ENCODE data around the gene GRK1. TPM values are rescaled to one million over a fixed set of nuclear protein-coding genes. Genes with fewer than 3 reads are reported as not detected.
A peak's percentile ranks its signal among the peaks of the same experiment; 100 is the strongest.

Gene GRK1
- polyA plus RNA-seq, 3 donors: 0.06 to 0.30 (median 0.11) TPM

DNA sequence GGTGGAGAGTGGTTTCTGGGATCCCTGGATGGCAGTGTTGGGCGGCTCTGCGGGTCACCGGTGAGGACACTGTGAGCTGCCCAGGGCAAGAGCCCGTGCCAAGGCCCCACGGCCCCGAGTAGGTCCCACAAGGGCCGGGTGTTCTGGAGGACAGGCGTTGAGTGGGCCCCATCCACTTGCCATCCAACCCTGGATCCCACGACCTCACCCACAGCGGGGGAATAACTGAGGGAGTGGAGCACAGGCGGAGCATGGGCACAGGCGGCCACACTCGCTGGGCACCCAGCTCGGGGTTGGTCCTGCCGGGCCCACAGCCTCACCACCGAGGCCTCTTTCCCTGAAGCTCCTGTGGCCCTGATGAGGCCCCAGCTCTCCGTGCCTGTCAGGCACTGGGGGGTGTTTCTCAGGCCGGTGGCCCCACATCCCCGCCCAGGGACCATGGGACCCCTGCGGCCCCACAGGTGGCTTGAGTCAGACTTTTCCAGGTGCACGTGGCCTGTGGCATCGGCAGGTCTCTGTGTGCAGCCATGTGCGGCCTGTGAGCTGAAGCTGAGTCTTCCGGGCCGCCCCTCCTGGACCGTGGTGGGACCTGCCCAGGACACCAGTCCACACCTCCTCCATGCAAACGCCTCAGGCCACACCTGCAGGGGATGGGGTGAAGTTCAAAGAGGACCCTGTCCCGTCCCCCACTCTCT lies 108.6 kb downstream of the GRK1 start:
- DNase-seq: no peak

DNA sequence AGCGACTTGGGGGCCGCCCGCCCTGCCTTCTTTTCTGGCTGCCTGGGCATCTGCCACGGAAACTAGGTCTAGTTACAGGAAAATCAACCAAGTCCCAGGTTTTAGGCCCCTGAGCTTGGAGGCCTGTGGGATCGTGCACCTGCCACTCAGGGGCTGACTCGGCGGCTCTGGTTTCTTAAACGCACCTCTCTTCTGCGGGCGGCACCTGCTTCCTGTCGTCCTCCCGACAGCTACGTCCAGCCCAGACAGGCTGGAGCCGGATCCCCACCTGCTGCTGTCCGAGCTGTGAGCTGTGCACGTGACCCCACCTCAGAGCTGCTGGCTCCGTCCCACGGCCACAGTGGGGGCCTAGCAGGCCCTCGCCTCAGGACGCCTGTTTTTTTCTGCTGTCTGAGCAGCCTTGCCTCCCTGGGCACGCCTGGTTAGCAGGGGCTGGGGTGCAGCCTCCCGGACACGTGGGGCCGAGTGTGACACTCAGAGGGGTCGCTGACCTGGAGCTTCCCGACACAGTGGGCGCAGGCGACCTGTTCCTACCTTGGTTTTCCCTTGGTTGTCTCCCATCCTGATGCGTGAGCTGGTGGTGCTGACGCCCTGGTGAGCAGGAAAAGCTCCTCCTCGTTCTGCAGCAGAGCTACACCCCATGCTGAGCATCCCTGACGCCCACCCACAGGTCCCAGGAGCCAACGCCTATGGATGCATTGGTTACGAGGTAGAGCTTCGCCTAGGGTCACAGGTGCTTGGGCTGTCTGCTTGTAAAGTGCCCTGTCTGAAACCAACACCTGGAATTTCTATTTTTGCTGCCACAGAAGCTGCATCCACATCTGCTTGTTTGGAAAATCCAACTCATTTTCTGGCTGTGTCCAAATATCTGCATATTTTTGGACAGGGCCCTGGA lies 109.5 kb downstream of the GRK1 start:
- no peak for DNase-seq

DNA sequence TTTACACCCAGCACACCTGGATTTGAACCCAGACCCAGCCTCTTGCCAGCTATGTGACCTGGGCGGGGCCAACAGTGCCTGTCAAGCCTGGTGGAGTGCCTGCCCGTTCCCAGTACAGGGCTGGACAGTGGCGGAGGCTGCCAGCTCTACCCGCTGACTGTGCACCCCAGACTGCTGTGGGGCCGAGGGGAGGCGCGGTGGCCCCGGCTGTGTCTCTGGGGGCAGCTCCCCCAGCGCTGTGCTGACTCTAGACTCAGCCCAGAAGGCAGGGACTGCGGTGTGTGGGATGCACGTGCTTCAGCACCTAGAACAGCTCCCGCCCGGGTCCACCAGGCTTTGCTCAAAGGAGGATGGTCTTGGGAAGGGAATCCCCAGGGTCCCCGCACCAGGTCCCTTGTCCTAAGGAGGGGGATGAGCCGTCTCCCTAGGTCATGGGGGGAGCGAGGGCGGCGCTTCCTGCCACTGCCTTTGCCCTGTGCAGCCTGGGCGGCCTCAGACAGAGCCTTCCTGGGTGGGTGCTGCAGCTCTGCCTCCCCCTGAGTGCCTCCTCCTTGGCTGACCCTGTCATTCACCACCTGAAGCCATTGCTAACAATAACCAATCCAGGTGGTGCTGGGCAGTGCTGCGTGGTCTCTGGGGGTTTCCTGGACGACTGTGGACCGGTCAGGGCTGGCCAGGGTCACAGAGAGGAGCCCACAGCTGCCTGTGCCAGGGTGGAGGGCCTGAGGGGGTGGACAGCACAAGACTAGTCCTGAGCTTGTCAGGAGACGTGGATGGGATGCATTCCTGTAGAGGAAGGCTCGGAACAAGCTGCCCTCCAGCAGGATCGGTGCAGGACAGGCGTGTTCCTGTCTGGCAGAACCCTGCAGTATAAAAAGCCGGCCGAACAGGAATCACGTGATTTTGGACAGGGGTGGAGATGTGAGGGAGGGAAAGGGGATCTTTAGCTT lies 110.6 kb downstream of the GRK1 start:
- peak; percentile 65 for DNase-seq

DNA sequence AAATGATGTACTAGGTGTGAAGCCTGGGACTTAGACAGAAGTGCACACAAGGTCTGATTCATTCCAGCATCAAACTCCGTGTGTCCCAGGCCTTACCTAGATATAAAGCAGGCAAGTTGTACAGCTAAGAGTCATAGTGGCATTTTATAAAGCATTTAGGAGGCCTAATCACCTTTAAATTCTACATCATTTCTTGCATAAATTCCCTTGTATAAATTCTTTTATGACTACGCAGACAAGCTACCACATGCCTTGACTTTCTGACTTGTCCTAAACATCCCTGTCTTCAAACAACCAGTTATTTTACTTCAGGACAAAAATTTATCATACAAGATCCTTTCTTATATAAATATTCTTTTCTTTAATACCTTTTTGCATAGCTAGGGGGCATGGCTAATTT lies 114.6 kb downstream of the GRK1 start:
- no peak for DNase-seq

DNA sequence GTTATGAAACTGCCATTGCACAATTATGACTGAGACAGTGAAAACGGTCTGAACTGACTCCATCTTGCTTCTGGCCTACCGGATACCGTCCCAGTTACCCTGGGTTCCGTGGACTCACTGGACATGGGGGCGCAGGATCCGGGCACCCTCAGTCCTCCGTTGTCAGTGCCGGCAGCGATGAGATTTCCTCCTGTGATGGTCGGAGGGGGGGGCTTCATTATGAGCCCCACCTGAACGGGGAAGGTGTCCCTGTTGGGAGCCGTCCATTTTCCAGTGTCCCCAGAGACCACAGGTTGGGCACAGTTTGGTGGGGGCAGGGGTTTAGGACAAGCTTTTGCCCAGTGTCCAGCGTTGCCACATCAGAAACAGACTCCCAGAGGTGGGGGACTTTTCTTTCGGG lies 115.5 kb downstream of the GRK1 start:
- DNase-seq: no peak

DNA sequence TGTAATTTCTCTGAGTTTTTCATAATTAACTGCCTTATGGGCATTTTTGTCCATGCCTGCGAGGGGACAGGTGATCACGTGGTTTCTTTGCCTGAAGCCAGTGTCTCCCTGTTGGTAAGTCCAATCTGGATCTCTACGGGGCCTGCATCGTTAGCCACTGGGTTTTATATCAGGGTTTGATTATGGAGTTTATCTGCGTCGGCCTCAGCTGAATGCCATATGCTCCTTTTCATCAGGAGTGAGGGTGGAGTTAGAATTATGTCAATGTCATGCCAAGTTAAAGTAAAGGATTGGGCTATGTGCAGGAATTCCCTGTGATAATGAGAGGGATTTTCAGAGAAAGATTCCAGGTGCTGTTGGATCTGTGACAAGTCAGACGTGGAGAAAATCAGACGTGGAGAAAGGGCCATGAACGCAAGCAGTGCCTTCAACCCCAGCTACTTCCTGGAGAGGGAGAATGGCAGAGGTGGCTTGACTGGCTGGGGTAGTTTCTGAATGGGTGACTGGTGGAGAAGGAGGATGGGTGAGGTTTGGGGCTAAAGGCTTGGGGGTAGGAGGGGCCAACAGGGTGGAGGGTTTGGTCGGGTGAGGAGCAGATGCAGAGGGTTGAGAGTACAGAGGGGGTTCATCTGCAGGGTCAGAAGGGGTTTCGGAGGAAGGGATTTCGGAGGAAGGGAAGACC lies 116.3 kb downstream of the GRK1 start:
- DNase-seq: no peak

DNA sequence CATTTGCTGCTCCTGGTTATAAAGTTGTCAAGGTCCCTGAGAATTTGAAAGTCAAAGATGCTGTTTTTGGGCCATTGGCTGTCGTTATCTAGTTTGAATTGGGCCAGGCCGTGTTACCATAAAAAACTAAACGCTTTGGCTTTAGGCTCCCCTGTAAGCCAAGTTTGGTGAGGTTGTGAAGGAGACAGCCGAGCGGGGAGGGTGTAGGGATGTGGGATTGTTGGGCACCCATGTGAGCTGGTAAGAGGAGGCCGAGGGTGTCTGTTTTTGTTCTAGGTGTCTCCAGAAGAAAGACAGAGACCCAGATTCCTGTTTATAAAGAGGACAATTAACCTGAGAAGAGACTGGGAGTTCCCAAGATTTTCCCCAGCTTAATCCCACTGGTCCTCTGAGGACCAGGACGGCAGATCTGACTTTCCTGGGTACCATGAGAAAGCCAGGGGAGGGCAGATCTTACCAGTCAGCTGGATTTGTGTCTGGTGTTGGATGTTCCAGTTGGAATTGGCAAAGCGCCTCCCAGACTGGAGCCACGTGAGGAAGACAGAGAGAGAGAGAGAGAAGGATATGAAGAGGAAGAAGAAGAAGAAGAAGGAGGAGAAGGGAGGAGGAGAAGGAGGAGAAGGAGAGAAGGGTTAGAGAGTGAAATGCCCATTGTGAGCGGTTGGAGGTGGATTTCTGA lies 117.1 kb downstream of the GRK1 start:
- no peak for DNase-seq

DNA sequence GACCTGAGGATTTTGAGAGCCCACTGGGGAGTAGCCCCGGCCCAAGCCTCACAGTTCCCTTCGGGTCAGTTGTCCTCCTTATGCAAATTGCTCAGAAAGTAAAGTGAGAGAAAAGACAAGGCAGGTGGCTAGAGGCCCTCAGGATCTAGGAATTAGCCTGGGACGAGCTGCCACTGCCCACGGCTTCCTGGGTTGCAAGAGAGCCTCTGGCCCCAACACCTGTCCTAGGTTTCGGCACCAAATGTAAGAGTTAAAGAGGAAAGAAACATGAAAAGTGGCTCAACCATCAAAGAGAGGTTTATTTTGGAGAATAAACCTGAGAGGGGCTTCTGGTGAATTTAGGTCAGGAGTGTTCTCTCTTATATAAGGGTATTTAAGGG lies 117.6 kb downstream of the GRK1 start:
- DNase-seq: no peak

DNA sequence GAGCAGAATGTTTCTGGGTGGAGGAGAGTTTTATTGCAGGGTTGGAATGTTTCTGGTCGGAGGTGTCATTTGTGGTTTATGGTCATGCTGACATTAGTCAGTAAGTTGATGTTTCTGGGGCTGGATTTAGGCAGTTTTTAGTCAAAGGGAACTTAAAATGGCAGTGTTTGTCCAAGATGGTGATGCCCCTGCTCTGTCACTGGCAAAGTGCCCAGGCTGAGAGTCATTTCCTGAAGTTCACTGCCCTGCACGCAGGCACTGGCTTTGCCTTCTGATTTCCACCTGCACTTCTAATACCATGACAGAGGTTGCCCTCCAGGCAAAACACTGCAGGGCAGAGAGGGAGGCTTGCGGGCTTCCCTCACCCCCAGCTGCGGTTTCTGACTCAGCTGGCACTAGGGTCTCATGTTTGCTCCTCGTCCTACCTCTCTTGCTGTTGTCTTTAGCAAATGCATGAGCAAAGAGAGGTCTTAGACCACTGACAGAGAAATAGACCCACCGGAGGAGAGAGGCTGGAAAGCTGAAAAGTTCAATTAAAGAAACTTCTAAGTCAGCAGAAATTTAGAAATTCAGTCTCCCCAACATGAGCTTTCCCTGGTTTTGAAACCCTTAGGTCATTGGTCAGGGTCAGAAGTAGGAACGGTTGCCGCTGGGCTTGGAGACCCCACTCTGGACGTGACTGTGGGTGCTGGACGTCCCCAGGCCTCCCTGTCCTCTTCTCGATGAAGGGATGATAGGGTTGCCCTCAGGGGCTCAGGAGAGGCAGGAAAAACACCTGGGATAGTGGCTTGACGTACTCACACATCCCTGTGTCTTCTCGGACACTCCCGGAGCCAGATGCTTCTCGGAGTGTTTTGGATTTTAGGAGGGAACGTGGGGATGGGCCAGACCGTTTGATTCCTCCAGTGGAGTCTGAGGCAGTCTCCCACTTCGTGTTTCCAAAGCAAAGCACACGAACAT lies 118.3 kb downstream of the GRK1 start:
- no peak for DNase-seq

DNA sequence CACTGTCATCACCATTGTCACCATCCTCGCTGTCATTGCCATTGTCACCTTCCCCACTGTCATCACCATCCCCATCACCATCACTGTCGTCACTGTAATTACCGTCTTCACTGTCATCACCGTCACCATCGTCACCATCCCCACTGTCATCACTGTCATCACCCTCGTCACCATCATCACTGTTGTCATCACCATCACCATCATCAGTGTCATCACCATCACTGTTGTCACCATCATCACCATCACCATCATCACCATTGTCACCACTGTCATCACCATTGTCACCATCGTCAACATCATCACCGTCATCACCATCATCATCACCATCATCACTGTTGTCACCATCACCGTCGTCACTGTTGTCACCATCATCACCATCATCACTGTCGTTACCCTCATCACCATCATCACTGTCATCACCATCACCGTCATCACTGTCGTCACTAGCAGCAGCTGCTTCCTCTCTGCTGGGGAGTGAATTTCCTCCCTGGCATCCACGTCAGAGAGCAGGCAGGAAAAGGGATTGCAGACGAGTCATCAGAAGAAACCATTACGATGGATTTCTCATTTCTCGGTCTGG lies 119.3 kb downstream of the GRK1 start:
- no peak for DNase-seq

Other genes with a start within 250 kb of the GRK1 start
- gene ADPRHL1, start 213.7 kb upstream of the GRK1 start, polyA plus RNA-seq (ENCODE audit: insufficient read length in 3 of 3): 1 to 10 TPM; 2.8 to 5.6 (median 4.7) TPM
- gene DCUN1D2, start 176.5 kb upstream of the GRK1 start, polyA plus RNA-seq (ENCODE audit: insufficient read length in 3 of 3): 10 to 100 TPM; 16.9 to 29.6 (median 29.5) TPM
- 10 to 100 TPM; 81.7 to 87.4 (median 85.3) TPM for gene TFDP1, start 82.5 kb upstream of the GRK1 start, polyA plus RNA-seq (ENCODE audit: insufficient read length in 3 of 3)
- gene ATP4B, start 9.0 kb upstream of the GRK1 start, polyA plus RNA-seq (ENCODE audit: insufficient read length in 3 of 3): under 1 TPM; 0.27 to 0.53 (median 0.44) TPM
- gene TMEM255B, start 92.0 kb downstream of the GRK1 start, polyA plus RNA-seq (ENCODE audit: insufficient read length in 3 of 3): 1 to 10 TPM; 7.1 to 9.5 (median 8.4) TPM
- gene GAS6, start 196.9 kb downstream of the GRK1 start, polyA plus RNA-seq (ENCODE audit: insufficient read length in 3 of 3): 10 to 100 TPM; 28.5 to 32.7 (median 30.4) TPM

All from renal pelvis (tissue), 4 donors.